C4-2B (cell line): Measurements from ENCODE around the gene XYLT1.

Experiments used
- ZFX ChIP-seq: fragments of 450-650 bp; IDR thresholded peaks from 2 replicates; pipeline ENCODE4 v1.6.1; 2017
- TF ChIP-seq, protein P1 (sequence below): fragments of 450-650 bp; conservative IDR thresholded peaks from 2 replicates; pipeline ENCODE4 v1.5.1; 2017; ENCODE audit warnings: mild to moderate bottlenecking

DNA sequence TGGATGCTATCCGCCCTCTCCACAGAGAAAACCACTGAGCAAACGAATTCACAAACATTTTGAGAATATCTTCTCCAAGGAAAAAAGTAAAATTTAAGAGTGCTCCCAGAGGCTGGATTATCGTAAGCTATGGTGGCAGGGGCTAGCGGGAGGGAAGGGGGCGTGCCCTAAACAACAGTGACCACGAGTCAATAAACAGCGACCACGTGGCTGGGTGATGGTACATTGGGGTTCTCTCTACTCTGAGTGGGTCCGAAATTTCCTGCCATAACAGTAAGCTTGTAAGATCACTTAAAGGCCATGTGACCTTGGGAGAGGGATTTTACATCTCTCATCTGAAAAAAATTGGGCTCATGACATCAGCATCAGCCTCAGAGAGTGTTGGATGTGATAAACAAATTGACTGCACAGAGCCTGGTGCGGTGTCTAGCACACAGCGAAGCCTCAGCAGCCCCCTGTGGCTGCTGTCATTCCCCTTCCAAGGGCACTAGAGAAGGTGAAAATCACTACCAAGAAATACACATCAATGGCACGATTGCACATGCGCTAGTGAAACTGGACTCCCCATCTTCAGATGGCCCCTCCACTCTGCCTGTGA lies 213.2 kb downstream of the XYLT1 start:
- TF ChIP-seq, protein P1, sequence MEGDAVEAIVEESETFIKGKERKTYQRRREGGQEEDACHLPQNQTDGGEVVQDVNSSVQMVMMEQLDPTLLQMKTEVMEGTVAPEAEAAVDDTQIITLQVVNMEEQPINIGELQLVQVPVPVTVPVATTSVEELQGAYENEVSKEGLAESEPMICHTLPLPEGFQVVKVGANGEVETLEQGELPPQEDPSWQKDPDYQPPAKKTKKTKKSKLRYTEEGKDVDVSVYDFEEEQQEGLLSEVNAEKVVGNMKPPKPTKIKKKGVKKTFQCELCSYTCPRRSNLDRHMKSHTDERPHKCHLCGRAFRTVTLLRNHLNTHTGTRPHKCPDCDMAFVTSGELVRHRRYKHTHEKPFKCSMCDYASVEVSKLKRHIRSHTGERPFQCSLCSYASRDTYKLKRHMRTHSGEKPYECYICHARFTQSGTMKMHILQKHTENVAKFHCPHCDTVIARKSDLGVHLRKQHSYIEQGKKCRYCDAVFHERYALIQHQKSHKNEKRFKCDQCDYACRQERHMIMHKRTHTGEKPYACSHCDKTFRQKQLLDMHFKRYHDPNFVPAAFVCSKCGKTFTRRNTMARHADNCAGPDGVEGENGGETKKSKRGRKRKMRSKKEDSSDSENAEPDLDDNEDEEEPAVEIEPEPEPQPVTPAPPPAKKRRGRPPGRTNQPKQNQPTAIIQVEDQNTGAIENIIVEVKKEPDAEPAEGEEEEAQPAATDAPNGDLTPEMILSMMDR = no peak
- TF ChIP-seq ZFX = no peak
